Large intestine (tissue), 3 donors: ENCODE results near the gene SLC12A6. TPM values are rescaled to one million over a fixed set of nuclear protein-coding genes. Genes with fewer than 3 reads are reported as not detected.
"Not testable (repeated sequence)": the region's sequence is repeated elsewhere in the genome, so short reads cannot be mapped to it uniquely, and the experiment has no call there.

Experiments
- DNase-seq, 2 donors: peaks; one replicate each; pipeline versions ENCODE4 v3.0.0 to v3.0.0-alpha.2; 2013
- H3K27ac ChIP-seq: one replicate; pipeline ENCODE4 v1.5.1; 2013; ENCODE audit warnings: low read length
- H3K27me3 ChIP-seq: 2 replicates; pipeline ENCODE4 v1.6.1; 2013; ENCODE audit warnings: low read length; ENCODE audit not compliant: control insufficient read depth, insufficient read depth
- H3K36me3 ChIP-seq: 2 replicates; pipeline ENCODE4 v1.6.1; 2013; ENCODE audit warnings: low read length; ENCODE audit not compliant: control insufficient read depth, insufficient read depth
- H3K4me1 ChIP-seq: one replicate; pipeline ENCODE4 v1.6.1; 2013; ENCODE audit warnings: low read length; ENCODE audit not compliant: control insufficient read depth, insufficient read depth
- H3K4me3 ChIP-seq: one replicate; pipeline ENCODE4 v1.5.1; 2013; ENCODE audit warnings: low read length
- H3K9me3 ChIP-seq: one replicate; pipeline ENCODE4 v1.6.1; 2013; ENCODE audit warnings: mild to moderate bottlenecking, low read depth, low read length, moderate library complexity; ENCODE audit not compliant: control insufficient read depth
- WGBS: methylation state at CpG from one replicate; pipeline ENCODE4 v1.1.5; 2013; ENCODE audit warnings: low lambda C conversion rate; ENCODE audit not compliant: insufficient coverage; 5-methylcytosine and 5-hydroxymethylcytosine counted together
- polyA plus RNA-seq: library from polyadenylated mRNA; unstranded; fragments of 120-200 nt; gene quantifications from one replicate; pipeline ENCODE4 v1.2.1, GENCODE V29; 2013

SLC12A6 gene
- polyA plus RNA-seq, 1 donor = 25.6 TPM

DNA sequence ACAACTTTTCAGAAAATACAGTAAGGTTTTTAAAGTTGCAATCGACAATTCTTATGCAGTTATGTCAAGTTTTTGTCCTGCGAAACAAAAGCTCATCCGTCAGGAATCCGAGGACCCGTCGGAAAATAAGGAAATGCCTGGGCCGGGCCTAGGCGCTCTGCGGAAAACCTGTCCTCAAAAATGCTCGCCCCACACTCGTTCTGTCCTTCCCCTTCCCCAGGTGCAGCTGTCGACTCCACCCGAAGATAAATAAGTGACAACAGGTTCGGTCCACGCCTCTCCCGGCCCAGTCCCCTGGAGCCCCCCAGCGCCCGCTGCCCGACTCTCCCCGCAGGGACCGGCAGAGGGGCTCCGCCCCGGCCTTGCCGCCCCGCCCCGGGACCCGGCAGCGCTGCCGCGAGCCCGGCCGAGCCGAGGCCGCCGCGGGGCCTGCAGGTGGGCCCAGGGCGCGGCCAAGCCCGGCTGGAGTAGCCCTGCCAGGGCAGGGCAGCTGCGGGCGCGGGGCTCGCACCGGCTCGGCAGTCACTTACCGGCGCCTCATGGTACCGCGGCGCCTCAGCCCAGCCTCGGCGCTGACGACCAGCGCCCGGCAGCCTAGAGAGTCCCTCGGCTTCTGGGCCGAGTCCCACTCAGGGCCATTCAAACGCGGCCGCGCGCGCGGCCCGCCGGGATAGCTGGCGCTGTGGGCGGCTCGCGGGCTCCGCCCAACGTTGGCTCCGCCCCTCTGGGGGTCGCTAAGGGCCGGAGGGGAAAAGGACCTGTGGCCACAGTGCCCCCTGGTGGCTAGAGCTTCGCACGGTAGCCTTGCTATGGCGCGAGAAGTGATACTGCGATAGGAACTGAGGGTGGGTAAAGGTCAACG is 127.9 kb downstream of the SLC12A6 start, which contains the start of gene KATNBL1:
Gene KATNBL1, minus strand, starts transcription at position 676 of the 862 bp plus-strand sequence. CDS start 46,420 bp downstream, outside the sequence.
- DNase-seq = peak; percentile 97
- no CpG with 5 or more reads among the region's 81 CpGs for WGBS
- Histone ChIP-seq H3K36me3 (no peaks in the 10 kb centered on the region), H3K4me1 (no peaks in the 10 kb centered on the region), H3K9me3 (no peaks in the 10 kb centered on the region), H3K27ac (peak within 1 kb of the TSS; percentile 88), H3K27me3 (peaks cover 3% of the 10 kb centered on the region), H3K4me3 (peak within 1 kb of the TSS; percentile 70)

DNA sequence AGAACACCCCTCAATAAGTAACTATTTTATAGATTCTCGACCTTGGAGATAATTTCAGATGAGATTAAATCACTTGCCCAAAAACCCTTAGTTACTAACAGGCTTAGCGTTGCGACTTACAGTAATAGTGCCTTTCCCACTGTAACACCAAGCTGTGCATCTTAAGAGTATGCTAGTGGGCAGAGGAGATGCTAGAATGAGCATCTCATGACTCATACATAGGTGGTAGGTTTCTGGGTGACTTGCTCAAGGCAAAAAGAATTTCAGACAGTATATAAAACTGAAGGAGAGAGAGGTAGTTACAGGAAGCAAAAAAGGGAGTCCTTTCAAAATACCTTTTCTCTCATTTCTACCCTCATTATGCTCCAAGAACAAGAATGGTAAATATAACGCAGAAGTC is 131.6 kb downstream of the SLC12A6 start:
- no peaks in the 10 kb centered on the region for H3K27me3 ChIP-seq
- no peaks in the 10 kb centered on the region for H3K4me1 ChIP-seq
- H3K9me3 ChIP-seq = no peaks in the 10 kb centered on the region
- no CpG with 5 or more reads among the region's 4 CpGs for WGBS
- H3K27ac ChIP-seq = no peak overlapping the region
- no peak for DNase-seq
- peaks cover 3% of the 10 kb centered on the region for H3K36me3 ChIP-seq
- no peak overlapping the region for H3K4me3 ChIP-seq

DNA sequence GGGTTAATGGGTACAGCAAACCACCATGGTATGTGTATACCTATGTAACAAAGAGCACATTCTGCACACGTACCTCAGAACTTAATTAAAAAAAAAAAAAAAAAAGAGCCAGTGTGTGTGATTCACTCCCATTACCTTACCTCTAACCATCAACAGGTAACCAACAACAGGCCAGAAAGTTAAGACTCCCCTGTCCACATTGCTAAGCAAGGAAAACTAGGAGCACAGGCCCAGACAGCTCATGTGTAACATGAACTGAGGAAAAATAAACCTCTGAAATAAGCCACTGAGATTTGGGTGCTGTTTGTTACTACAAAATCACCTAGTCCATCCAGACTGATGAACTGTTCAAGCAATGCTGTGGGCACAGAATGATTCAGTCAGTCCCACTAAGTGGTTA is 133.6 kb downstream of the SLC12A6 start:
- Histone ChIP-seq H3K36me3 (peaks cover 6% of the 10 kb centered on the region), H3K27me3 (no peaks in the 10 kb centered on the region), H3K27ac (no peak overlapping the region), H3K9me3 (no peaks in the 10 kb centered on the region), H3K4me1 (no peaks in the 10 kb centered on the region), H3K4me3 (no peak overlapping the region)
- no peak for DNase-seq
- no CpG with 5 or more reads among the region's 1 CpG for WGBS

DNA sequence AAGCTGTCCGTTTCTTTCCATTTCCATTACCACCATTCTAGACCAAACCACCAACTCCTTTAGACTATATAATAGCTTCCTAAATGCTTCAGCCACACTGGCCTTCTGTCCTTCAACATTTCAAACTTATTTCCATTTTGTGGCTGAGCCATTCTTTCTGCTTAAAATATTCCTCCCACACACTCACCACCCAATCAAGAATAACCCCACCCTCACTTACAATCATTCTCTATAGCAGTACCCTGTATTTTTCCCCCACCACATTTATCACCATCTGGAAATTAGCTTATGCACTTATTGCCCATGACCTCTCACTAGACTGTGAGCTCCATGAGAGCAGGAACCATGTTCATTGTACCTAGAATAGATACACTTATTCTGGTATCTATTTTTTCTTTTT is 134.3 kb downstream of the SLC12A6 start:
- Histone ChIP-seq H3K9me3 (no peaks in the 10 kb centered on the region), H3K27ac (no peak overlapping the region), H3K4me1 (no peaks in the 10 kb centered on the region), H3K27me3 (no peaks in the 10 kb centered on the region), H3K4me3 (no peak overlapping the region), H3K36me3 (peaks cover 6% of the 10 kb centered on the region)
- WGBS = 100% methylated on average over 1 of the region's 1 CpG
- no peak for DNase-seq

DNA sequence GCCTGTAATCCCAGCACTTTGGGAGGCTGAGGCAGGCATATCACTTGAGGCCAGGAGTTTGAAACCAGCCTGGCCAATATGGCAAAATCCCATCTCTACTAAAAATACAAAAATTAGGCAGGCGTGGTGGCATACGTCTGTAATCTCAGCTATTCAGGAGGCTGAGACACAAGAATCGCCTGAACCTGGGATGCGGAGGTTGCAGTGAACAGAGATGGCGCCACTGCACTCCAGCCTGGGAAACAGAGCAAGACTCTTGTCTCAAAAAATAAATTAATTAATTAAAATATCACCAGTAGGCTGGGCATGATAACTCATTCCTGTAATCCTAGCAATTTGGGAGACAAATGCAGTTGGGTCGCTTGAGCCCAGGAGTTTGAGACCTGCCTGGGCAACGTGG is 144.3 kb downstream of the SLC12A6 start:
- not testable (repeated sequence) for H3K27ac ChIP-seq, H3K36me3 ChIP-seq, H3K27me3 ChIP-seq, DNase-seq, H3K4me1 ChIP-seq, H3K9me3 ChIP-seq, H3K4me3 ChIP-seq
- no CpG with 5 or more reads among the region's 7 CpGs for WGBS

DNA sequence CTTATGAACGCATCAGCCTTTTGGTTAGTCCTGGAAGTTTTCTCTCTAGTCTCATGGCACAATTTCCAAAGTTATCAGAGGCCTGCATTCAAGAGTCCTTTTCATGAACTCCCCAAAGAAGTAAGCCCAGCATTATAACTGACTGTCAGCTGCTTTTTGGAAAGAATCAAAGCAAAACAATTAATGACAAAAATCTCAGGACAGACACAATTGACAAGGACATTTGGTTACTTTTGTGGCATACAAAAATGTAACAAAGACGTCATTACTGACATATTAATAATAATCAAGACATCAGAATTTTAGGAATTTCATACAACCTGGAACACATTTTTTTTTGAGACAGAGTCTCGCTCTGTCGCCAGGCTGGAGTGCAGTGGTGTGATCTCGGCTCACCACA is 148.9 kb downstream of the SLC12A6 start:
- no peak overlapping the region for H3K4me3 ChIP-seq
- H3K27me3 ChIP-seq = no peaks in the 10 kb centered on the region
- no peaks in the 10 kb centered on the region for H3K4me1 ChIP-seq
- peaks cover 5% of the 10 kb centered on the region for H3K9me3 ChIP-seq
- 67% methylated on average over 1 of the region's 5 CpGs for WGBS
- H3K36me3 ChIP-seq = peaks cover 5% of the 10 kb centered on the region
- no peak for DNase-seq
- H3K27ac ChIP-seq = no peak overlapping the region

DNA sequence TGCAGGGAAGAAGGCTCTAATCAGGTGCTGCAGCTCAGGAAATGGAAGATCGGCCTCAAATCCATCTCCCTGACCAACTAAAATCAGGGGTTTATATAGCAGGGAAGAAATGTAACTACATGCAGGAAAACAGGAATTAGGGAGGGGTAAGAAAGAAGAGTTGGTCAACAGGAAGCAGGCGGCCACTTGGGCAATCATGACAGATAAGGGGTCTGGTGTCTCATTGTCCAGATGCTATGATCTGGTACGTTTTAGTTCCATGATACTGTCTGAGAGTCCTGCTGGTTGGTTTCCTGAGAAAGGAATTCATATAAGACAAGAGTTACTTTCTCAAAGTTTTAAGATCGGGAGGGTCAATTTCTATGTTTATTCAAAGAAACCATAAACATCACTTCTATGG is 151.9 kb downstream of the SLC12A6 start:
- no peak overlapping the region for H3K4me3 ChIP-seq
- no peaks in the 10 kb centered on the region for H3K4me1 ChIP-seq
- H3K27me3 ChIP-seq = no peaks in the 10 kb centered on the region
- no peak overlapping the region for H3K27ac ChIP-seq
- DNase-seq = no peak
- H3K9me3 ChIP-seq = peaks cover 5% of the 10 kb centered on the region
- WGBS = 75% methylated on average over 2 of the region's 4 CpGs
- peaks cover 5% of the 10 kb centered on the region for H3K36me3 ChIP-seq

DNA sequence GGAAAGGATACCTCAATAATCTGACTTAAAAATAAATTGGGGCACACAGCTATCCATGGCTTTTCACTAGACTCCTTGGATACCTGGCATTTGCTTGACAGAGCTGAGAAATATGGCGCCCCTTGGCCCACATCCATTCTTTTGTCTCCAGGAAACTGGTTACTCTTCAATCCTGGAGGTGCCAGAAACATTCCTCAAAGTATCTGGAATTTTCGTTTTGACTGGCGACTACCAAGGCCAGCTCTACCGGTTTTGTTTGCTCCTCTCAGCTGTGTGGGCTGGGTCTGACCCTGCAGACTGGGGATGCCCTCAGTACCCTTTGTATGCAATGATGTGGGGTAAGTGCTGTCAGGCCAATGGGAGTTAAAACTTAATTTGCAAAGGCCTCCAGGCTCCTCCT is 154.6 kb downstream of the SLC12A6 start:
- H3K27me3 ChIP-seq = no peaks in the 10 kb centered on the region
- H3K4me3 ChIP-seq = no peak overlapping the region
- DNase-seq = no peak
- peaks cover 5% of the 10 kb centered on the region for H3K36me3 ChIP-seq
- no peaks in the 10 kb centered on the region for H3K4me1 ChIP-seq
- H3K27ac ChIP-seq = no peak overlapping the region
- peaks cover 5% of the 10 kb centered on the region for H3K9me3 ChIP-seq
- no CpG with 5 or more reads among the region's 4 CpGs for WGBS

Other genes starting within 250 kb of the SLC12A6 start
- 52.1 TPM for gene EMC7, start 235.9 kb downstream of the SLC12A6 start, polyA plus RNA-seq
- gene PGBD4, start 235.7 kb downstream of the SLC12A6 start, polyA plus RNA-seq = 1.9 TPM
- 59.4 TPM for gene KATNBL1, start 127.7 kb downstream of the SLC12A6 start, polyA plus RNA-seq
- 85.2 TPM for gene EMC4, start 112.8 kb downstream of the SLC12A6 start, polyA plus RNA-seq
- 161 TPM for gene NOP10, start 5.4 kb upstream of the SLC12A6 start, polyA plus RNA-seq
- 0.09 TPM for gene NUTM1, start 5.5 kb upstream of the SLC12A6 start, polyA plus RNA-seq
- 56.2 TPM for gene LPCAT4, start 29.4 kb upstream of the SLC12A6 start, polyA plus RNA-seq
- gene GOLGA8A, start 100.0 kb upstream of the SLC12A6 start, polyA plus RNA-seq = 106 TPM
- gene GOLGA8B, start 245.9 kb upstream of the SLC12A6 start, polyA plus RNA-seq = 126 TPM